CD8-positive, alpha-beta memory T cell (primary cell): Measurements from ENCODE around the gene SYNCRIP. TPM values are rescaled to one million over a fixed set of nuclear protein-coding genes. Genes with fewer than 3 reads are reported as not detected.
"Not testable (repeated sequence)": the region's sequence is repeated elsewhere in the genome, so short reads cannot be mapped to it uniquely, and the experiment has no call there.

Source experiments
- CTCF ChIA-PET: fragments of 350-600 bp; sonication (Branson Sonifier 250); formaldehyde crosslinking; loops from one replicate; lab custom pipeline; 2021; ENCODE audit warnings: antibody characterized with exemption; lab: Charles Lee
- POLR2A ChIA-PET: fragments of 350-600 bp; sonication (Branson Sonifier 250); formaldehyde crosslinking; loops from one replicate; lab custom pipeline; 2021; ENCODE audit warnings: antibody characterized with exemption; lab: Charles Lee
- DNase-seq, 5 donors: peaks; one replicate each; pipeline versions ENCODE4 v3.0.0 to v3.0.0-alpha.2; 2020 to 2022; ENCODE audit warnings: mixed read lengths in 1 of 5
- H3K27ac ChIP-seq: one replicate; pipeline ENCODE4 v1.7.0; 2013; ENCODE audit warnings: low read depth, mild to moderate bottlenecking, low read length, moderate library complexity
- H3K27me3 ChIP-seq: 2 replicates; pipeline ENCODE4 v1.7.0; 2013; ENCODE audit warnings: low read length, mild to moderate bottlenecking; ENCODE audit not compliant: insufficient read depth, poor library complexity, severe bottlenecking
- H3K36me3 ChIP-seq: 2 replicates; pipeline ENCODE4 v1.7.0; 2013; ENCODE audit warnings: mild to moderate bottlenecking, low read length, moderate library complexity; ENCODE audit not compliant: insufficient read depth
- H3K4me1 ChIP-seq: 2 replicates; pipeline ENCODE4 v1.7.0; 2013; ENCODE audit warnings: mild to moderate bottlenecking, low read length, moderate library complexity; ENCODE audit not compliant: insufficient read depth
- H3K4me3 ChIP-seq: 2 replicates; pipeline ENCODE4 v1.7.0; 2013; ENCODE audit warnings: mild to moderate bottlenecking, low read length
- H3K9me3 ChIP-seq: 2 replicates; pipeline ENCODE4 v1.7.0; 2013; ENCODE audit warnings: mild to moderate bottlenecking, low read length
- H3K27ac Mint-ChIP-seq, 8 donors: one replicate each; pipeline ENCODE4 v1.8.0; 2020 to 2021; ENCODE audit warnings: mixed read lengths in 8 of 8, mild to moderate bottlenecking in 6 of 8, inconsistent platforms in 3 of 8, moderate library complexity in 3 of 8
- H3K27me3 Mint-ChIP-seq, 2 donors: one replicate each; pipeline ENCODE4 v1.8.0; 2020 to 2021; ENCODE audit warnings: mixed read lengths in 2 of 2, mild to moderate bottlenecking in 1 of 2, moderate library complexity in 1 of 2
- H3K36me3 Mint-ChIP-seq, 3 donors: one replicate each; pipeline ENCODE4 v1.8.0; 2020 to 2021; ENCODE audit warnings: mixed read lengths in 3 of 3, inconsistent platforms in 1 of 3, mild to moderate bottlenecking in 1 of 3
- H3K4me1 Mint-ChIP-seq, 3 donors: one replicate each; pipeline ENCODE4 v1.8.0; 2020 to 2021; ENCODE audit warnings: mixed read lengths in 3 of 3, inconsistent platforms in 1 of 3, mild to moderate bottlenecking in 1 of 3
- H3K4me3 Mint-ChIP-seq, 7 donors: one replicate each; pipeline ENCODE4 v1.8.0; 2020 to 2021; ENCODE audit warnings: mixed read lengths in 7 of 7, mild to moderate bottlenecking in 6 of 7, moderate library complexity in 4 of 7, inconsistent platforms in 2 of 7
- H3K9me3 Mint-ChIP-seq, 5 donors: one replicate each; pipeline ENCODE4 v1.8.0; 2020 to 2022; ENCODE audit warnings: mixed read lengths in 5 of 5, mild to moderate bottlenecking in 3 of 5, moderate library complexity in 2 of 5, inconsistent platforms in 1 of 5
- polyA plus RNA-seq: library from polyadenylated mRNA; unstranded; fragments of 300-500 nt; fragmentation: Illumina TruSeq; gene quantifications from one replicate; pipeline ENCODE4 v1.2.3, GENCODE V29; 2021
- total RNA-seq, 2 experiments: library from RNA; stranded (reverse); gene quantifications; one replicate each; pipeline ENCODE4 v1.2.3, GENCODE V29; 2021

SYNCRIP gene
- total and polyA plus RNA-seq, 3 experiments from 2014 or later, result 81.6 to 249 (median 247) TPM

- CTCF ChIA-PET, result no interaction called here
- no peak overlapping the region for H3K4me3 ChIP-seq
- H3K4me1 ChIP-seq, result peaks cover 12% of the 10 kb centered on the region
- Mint-ChIP-seq H3K4me1 (peaks cover under 1 to 23% (median 12%) of the 10 kb centered on the region in 3 donors), H3K27ac (peak overlapping the region in 6 of 8 donors; percentile 5 to 83 (median 50)), H3K4me3 (no peak overlapping the region), H3K27me3 (no peaks in the 10 kb centered on the region), H3K36me3 (peaks cover 0 to 39% (median 14%) of the 10 kb centered on the region in 3 donors), H3K9me3 (no peaks in the 10 kb centered on the region)
- H3K27ac ChIP-seq, result no peak overlapping the region
- POLR2A ChIA-PET, result no interaction called here
- H3K9me3 ChIP-seq, result no peaks in the 10 kb centered on the region
- no peaks in the 10 kb centered on the region for H3K27me3 ChIP-seq
- DNase-seq, result no peak
- H3K36me3 ChIP-seq, result peaks cover 4% of the 10 kb centered on the region
Measured at GRCh38 chr6:85574932-85575598, 67.6 kb downstream of the SYNCRIP start.

GRCh38 chr6:85569323-85569722 lies 73.4 kb downstream of the SYNCRIP start:
- no peaks in the 10 kb centered on the region for H3K4me1 ChIP-seq
- Mint-ChIP-seq H3K27ac (peak overlapping the region in 2 of 8 donors; percentile 44 to 55), H3K27me3 (no peaks in the 10 kb centered on the region), H3K4me3 (no peak overlapping the region), H3K36me3 (peaks cover 8 to 71% (median 24%) of the 10 kb centered on the region in 3 donors), H3K4me1 (peaks cover 6 to 14% (median 11%) of the 10 kb centered on the region in 3 donors), H3K9me3 (peaks cover 0 to 1% (median under 1%) of the 10 kb centered on the region in 5 donors)
- H3K9me3 ChIP-seq, result no peaks in the 10 kb centered on the region
- POLR2A ChIA-PET, result interaction anchor here (0.7 kb wide), 1 partner anchor 201 kb away, joined by 3 read pairs; no protein-coding TSS in a partner anchor
- CTCF ChIA-PET, result no interaction called here
- no peak overlapping the region for H3K27ac ChIP-seq
- no peak overlapping the region for H3K4me3 ChIP-seq
- no peaks in the 10 kb centered on the region for H3K27me3 ChIP-seq
- no peak for DNase-seq
- no peaks in the 10 kb centered on the region for H3K36me3 ChIP-seq

- Mint-ChIP-seq H3K9me3 (peaks cover 0 to 2% (median 2%) of the 10 kb centered on the region in 5 donors), H3K36me3 (peaks cover 13 to 76% (median 25%) of the 10 kb centered on the region in 3 donors), H3K27me3 (no peaks in the 10 kb centered on the region), H3K4me1 (peaks cover 6 to 14% (median 11%) of the 10 kb centered on the region in 3 donors), H3K27ac (peak overlapping the region in 2 of 8 donors; percentile 17 to 42), H3K4me3 (no peak overlapping the region)
- Histone ChIP-seq H3K27ac (no peak overlapping the region), H3K9me3 (no peaks in the 10 kb centered on the region), H3K4me3 (no peak overlapping the region), H3K4me1 (no peaks in the 10 kb centered on the region), H3K36me3 (no peaks in the 10 kb centered on the region), H3K27me3 (no peaks in the 10 kb centered on the region)
- ChIA-PET POLR2A (no interaction called here), CTCF (no interaction called here)
- no peak for DNase-seq
Measured at GRCh38 chr6:85568411-85568810, 74.3 kb downstream of the SYNCRIP start.

DNA sequence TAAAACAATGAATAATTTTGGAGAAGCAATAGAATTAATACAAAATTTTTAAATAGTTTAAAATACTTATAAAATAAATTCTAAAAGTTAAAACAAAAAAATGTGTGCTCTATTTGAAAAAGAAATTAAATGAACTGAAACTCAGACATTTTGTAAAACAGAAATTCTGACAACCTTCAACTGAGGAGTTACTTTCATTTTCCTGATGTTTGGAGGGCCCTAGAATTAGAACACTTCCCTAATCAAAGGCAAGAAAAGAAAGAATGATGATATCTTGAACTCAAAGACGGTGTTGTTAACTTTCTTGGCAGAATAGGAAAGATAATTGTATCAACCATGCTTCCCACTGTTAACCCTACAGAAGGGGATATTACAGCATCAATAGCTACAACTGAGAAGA lies 77.0 kb downstream of the SYNCRIP start:
- H3K9me3 Mint-ChIP-seq, result peaks cover 0 to 2% (median 2%) of the 10 kb centered on the region in 5 donors
- Histone ChIP-seq H3K4me3 (no peak overlapping the region), H3K36me3 (peaks cover 4% of the 10 kb centered on the region), H3K4me1 (no peaks in the 10 kb centered on the region), H3K27ac (no peak overlapping the region), H3K9me3 (no peaks in the 10 kb centered on the region), H3K27me3 (no peaks in the 10 kb centered on the region)
- ChIA-PET CTCF (no interaction called here), POLR2A (no interaction called here)
- H3K4me1 Mint-ChIP-seq, result peaks cover 5 to 14% (median 11%) of the 10 kb centered on the region in 3 donors
- H3K36me3 Mint-ChIP-seq, result peaks cover 17 to 71% (median 26%) of the 10 kb centered on the region in 3 donors
- no peak for DNase-seq
- H3K4me3 Mint-ChIP-seq, result no peak overlapping the region
- H3K27me3 Mint-ChIP-seq, result no peaks in the 10 kb centered on the region
- peak overlapping the region in 1 of 8 donors; percentile 50 for H3K27ac Mint-ChIP-seq

- H3K27ac Mint-ChIP-seq, H3K27me3 ChIP-seq, H3K27me3 Mint-ChIP-seq, H3K4me3 ChIP-seq, H3K4me1 ChIP-seq, H3K9me3 Mint-ChIP-seq, H3K4me3 Mint-ChIP-seq, H3K4me1 Mint-ChIP-seq, POLR2A ChIA-PET, H3K9me3 ChIP-seq, DNase-seq, CTCF ChIA-PET, H3K27ac ChIP-seq: not testable (repeated sequence)
- peaks cover 11% of the 10 kb centered on the region for H3K36me3 ChIP-seq
- peaks cover 17 to 70% (median 24%) of the 10 kb centered on the region in 3 donors for H3K36me3 Mint-ChIP-seq
Measured at GRCh38 chr6:85564223-85564622, 78.5 kb downstream of the SYNCRIP start.

Other genes starting within 250 kb of the SYNCRIP start
- 10 to 100 TPM; 14.8 to 15.4 TPM for gene NT5E, start 192.8 kb downstream of the SYNCRIP start, total RNA-seq
- gene NT5E, start 192.8 kb downstream of the SYNCRIP start, polyA plus RNA-seq, result 32.7 TPM
- 10 to 100 TPM; 52.4 to 56.1 TPM for gene SNX14, start 49.0 kb downstream of the SYNCRIP start, total RNA-seq
- gene SNX14, start 49.0 kb downstream of the SYNCRIP start, polyA plus RNA-seq, result 48.9 TPM